ENCODE measurements around the gene GOLGB1.

The GOLGB1 gene

DNA sequence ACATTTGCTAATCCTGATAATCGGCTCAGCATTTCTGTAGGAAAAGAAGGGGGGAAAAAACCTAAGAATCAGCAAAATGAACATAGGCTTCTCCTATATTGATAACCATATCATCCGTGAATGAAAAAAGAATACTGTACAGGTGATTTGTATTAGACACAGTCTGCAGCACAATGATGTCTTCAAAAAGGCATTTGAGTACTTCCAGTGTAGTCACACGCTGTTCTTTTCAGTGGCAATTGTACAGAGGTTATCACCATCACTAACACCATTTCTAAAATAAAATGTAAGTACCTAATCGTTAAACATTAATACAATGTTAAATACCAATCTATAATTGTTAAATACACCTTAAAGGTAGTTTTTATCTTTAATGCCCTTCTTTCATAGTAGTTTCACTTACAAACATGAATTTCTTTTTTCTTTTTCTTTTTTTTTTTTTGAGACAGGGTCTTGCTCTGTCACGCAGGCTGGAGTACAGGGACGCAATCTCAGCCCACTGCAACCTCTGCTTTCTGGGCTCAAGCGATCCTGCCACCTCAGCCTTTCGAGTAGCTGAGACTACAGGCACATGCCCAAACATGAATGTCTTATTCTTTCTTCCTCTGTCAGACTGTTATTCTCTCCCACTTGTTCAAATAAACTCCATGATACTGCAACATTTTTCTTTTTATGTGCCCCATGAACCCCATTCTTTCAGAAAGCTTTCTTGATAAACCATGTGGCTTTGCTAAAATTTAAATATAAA lies 18.4 kb downstream of the GOLGB1 start:
- no peak for DNase-seq (ENCODE audit: extremely low spot score)
- POLR2A ChIA-PET: no interaction called here
- TF ChIP-seq, protein P1, sequence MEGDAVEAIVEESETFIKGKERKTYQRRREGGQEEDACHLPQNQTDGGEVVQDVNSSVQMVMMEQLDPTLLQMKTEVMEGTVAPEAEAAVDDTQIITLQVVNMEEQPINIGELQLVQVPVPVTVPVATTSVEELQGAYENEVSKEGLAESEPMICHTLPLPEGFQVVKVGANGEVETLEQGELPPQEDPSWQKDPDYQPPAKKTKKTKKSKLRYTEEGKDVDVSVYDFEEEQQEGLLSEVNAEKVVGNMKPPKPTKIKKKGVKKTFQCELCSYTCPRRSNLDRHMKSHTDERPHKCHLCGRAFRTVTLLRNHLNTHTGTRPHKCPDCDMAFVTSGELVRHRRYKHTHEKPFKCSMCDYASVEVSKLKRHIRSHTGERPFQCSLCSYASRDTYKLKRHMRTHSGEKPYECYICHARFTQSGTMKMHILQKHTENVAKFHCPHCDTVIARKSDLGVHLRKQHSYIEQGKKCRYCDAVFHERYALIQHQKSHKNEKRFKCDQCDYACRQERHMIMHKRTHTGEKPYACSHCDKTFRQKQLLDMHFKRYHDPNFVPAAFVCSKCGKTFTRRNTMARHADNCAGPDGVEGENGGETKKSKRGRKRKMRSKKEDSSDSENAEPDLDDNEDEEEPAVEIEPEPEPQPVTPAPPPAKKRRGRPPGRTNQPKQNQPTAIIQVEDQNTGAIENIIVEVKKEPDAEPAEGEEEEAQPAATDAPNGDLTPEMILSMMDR (IDR thresholded peaks at IDR 0.05; ENCODE audit: control extremely low read depth, extremely low read depth, low read depth, missing control alignments): no peak
- CTCF ChIA-PET: no interaction called here

DNA sequence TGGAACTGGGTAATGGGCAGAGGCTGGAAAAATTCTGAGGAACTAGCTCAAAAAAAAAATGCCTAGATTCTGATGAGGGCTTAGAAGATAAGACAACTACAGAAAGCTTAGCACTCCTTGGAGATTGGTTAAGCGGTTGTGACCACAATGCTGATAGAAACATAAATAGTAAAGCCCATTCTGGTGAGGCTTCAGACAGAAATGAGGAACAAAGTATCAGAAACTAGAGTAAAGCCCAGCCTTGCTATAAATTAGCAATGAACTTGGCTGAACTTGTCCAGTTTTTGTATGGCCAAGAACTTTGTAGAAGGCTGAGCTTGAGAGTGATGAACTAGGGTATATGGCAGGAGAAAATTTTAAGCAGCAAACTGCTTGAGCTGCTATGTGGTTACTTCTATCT lies 25.4 kb downstream of the GOLGB1 start:
- ChIA-PET CTCF (interaction anchor here (1.0 to 2.3 kb wide), 4 partner anchors 15 to 271 kb away, joined by 3 to 7 read pairs (median 3); no protein-coding TSS in a partner anchor), POLR2A (interaction anchor here (0.7 kb wide), 1 partner anchor 17 kb away, joined by 5 read pairs; no protein-coding TSS in a partner anchor)
- TF ChIP-seq, protein P1 (IDR thresholded peaks at IDR 0.05; ENCODE audit: control extremely low read depth, extremely low read depth, low read depth, missing control alignments): no peak
- DNase-seq (ENCODE audit: extremely low spot score): peak; percentile 43

DNA sequence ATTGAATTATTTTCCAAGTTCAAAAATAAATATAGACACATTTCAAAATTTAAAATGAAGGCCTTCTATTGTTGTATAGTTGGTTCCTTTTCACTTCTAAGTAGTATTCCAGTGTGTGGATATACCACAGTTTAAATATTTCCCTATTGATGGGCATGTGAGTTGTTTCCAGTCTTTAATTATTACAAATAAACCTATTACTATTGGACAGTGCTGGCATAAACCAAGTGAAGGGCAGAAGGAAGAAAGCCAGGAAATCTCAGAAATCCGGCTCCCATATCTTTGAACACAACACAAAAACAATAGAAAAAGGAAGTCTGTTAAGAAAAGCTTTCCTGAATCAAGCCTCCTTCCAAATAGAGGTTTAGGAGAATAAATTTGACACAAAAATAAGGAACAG lies 26.1 kb downstream of the GOLGB1 start:
- TF ChIP-seq, protein P1 (IDR thresholded peaks at IDR 0.05; ENCODE audit: control extremely low read depth, extremely low read depth, low read depth, missing control alignments): no peak
- POLR2A ChIA-PET: no interaction called here
- CTCF ChIA-PET: interaction anchor here (1.0 to 2.3 kb wide), 2 partner anchors 16 to 47 kb away, joined by 3 to 7 read pairs; no protein-coding TSS in a partner anchor
- DNase-seq (ENCODE audit: extremely low spot score): no peak

DNA sequence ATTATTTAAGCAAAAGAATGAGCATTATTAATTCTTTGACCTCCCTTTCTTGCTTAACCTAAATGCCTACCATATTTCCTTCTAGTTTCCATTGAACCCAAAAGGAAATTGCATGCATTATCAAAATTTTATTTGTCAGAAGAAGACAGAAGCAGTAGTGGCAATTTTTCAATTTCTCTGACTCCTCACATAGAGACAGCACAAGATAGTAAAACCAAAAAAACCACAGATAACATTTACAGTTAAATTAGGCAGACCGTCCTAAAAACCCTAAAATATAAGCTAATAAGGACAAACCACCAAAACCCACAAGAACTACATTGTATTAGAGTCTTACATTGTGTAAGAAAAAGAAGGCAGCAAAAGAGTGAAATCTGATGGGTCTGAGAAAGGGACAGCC lies 27.1 kb downstream of the GOLGB1 start:
- ChIA-PET POLR2A (no interaction called here), CTCF (interaction anchor here (0.6 to 1.1 kb wide), 2 partner anchors 10 to 28 kb away, joined by 3 read pairs; no protein-coding TSS in a partner anchor)
- TF ChIP-seq, protein P1 (IDR thresholded peaks at IDR 0.05; ENCODE audit: control extremely low read depth, extremely low read depth, low read depth, missing control alignments): no peak
- DNase-seq (ENCODE audit: extremely low spot score): no peak

DNA sequence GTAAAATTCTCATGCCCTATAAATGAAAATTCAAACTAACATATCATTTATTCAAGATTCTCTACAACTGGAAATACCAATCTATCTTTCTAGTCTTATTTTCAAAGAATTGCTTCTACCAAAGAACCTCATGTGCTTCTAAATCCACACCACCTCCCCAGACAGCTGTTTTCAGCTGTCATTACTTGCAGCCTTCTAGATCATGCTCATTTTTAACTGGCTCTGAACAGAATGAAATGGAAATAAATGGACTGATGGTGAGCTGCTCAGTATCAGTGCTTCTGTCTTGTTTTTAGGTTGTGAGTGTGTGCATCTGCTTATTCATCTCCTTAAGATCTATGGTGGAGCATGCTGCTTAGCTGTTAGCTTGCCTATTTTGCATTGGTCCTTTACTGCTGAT lies 29.4 kb downstream of the GOLGB1 start:
- DNase-seq (ENCODE audit: extremely low spot score): no peak
- CTCF ChIA-PET: interaction anchor here (1.0 to 2.1 kb wide), 5 partner anchors 8 to 540 kb away, joined by 3 to 10 read pairs (median 3); no protein-coding TSS in a partner anchor

DNA sequence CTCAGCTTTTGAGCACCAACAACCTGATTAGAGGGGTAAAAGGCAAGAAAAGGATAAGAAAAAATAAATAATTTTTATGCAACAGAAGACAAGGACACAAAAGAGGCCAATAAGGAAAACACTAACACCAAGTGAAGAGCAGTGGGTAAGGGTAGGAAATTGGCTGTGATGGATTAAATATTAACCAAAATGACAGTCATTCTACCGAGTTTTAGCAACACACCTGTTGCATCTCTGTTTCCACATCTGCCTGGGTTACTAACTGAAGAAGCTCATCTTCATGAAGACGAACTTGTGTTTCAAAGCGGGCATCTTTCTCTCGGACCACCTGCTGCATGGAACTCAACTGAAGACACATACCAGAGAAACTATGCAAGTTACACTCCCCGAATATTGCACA lies 30.1 kb downstream of the GOLGB1 start:
- TF ChIP-seq, protein P1 (IDR thresholded peaks at IDR 0.05; ENCODE audit: control extremely low read depth, extremely low read depth, low read depth, missing control alignments): no peak
- CTCF ChIA-PET: interaction anchor here (1.0 to 2.1 kb wide), 2 partner anchors 10 to 16 kb away, joined by 3 to 6 read pairs; no protein-coding TSS in a partner anchor
- DNase-seq (ENCODE audit: extremely low spot score): no peak
- POLR2A ChIA-PET: no interaction called here

More for the DNA sequence above, 29.4 kb downstream of the GOLGB1 start:
- TF ChIP-seq, protein P1 (IDR thresholded peaks at IDR 0.05; ENCODE audit: control extremely low read depth, extremely low read depth, low read depth, missing control alignments): no peak
- POLR2A ChIA-PET: no interaction called here

All from GM10248 (cell line).